CD4-positive, alpha-beta memory T cell (primary cell): ENCODE data around the gene STX18. TPM values are rescaled to one million over a fixed set of nuclear protein-coding genes. Genes with fewer than 3 reads are reported as not detected.
"Not testable (repeated sequence)": the region's sequence is repeated elsewhere in the genome, so short reads cannot be mapped to it uniquely, and the experiment has no call there.

ENCODE experiments used
- CTCF ChIA-PET: fragments of 350-600 bp; sonication (Branson Sonifier 250); formaldehyde crosslinking; loops from one replicate; lab custom pipeline; 2021; ENCODE audit warnings: inconsistent platforms; ENCODE audit not compliant: partially characterized antibody; lab: Charles Lee
- POLR2A ChIA-PET: fragments of 350-600 bp; sonication (Branson Sonifier 250); formaldehyde crosslinking; loops from one replicate; lab custom pipeline; 2021; ENCODE audit not compliant: partially characterized antibody; lab: Charles Lee
- DNase-seq, 5 donors: peaks; one replicate each; pipeline versions ENCODE4 v3.0.0 to v3.0.0-alpha.2; 2020 to 2022; ENCODE audit warnings: mixed read lengths in 1 of 5
- H3K27ac ChIP-seq: one replicate; pipeline ENCODE4 v1.7.0; 2013; ENCODE audit warnings: low read depth, low read length
- H3K27me3 ChIP-seq: 2 replicates; pipeline ENCODE4 v1.7.0; 2013; ENCODE audit warnings: mild to moderate bottlenecking, low read length, moderate library complexity; ENCODE audit not compliant: insufficient read depth
- H3K36me3 ChIP-seq: 2 replicates; pipeline ENCODE4 v1.7.0; 2013; ENCODE audit warnings: mild to moderate bottlenecking, low read length, moderate library complexity; ENCODE audit not compliant: insufficient read depth
- H3K4me1 ChIP-seq: 2 replicates; pipeline ENCODE4 v1.7.0; 2013; ENCODE audit warnings: mild to moderate bottlenecking, low read length, moderate library complexity; ENCODE audit not compliant: insufficient read depth
- H3K4me3 ChIP-seq, 2 donors: one replicate each; pipeline ENCODE4 v1.7.0; 2013; ENCODE audit warnings: low read length in 2 of 2, mild to moderate bottlenecking in 1 of 2
- H3K9me3 ChIP-seq, 2 donors: one replicate each; pipeline ENCODE4 v1.7.0; 2013; ENCODE audit warnings: low read length in 2 of 2, control low read depth in 1 of 2; ENCODE audit not compliant: control insufficient read depth in 1 of 2
- H3K27ac Mint-ChIP-seq, 7 donors: one replicate each; pipeline ENCODE4 v1.8.0; 2020 to 2021; ENCODE audit warnings: mixed read lengths in 7 of 7, mild to moderate bottlenecking in 6 of 7, inconsistent platforms in 3 of 7, moderate library complexity in 3 of 7
- H3K27me3 Mint-ChIP-seq, 2 donors: one replicate each; pipeline ENCODE4 v1.8.0; 2020 to 2021; ENCODE audit warnings: mixed read lengths in 2 of 2
- H3K36me3 Mint-ChIP-seq, 2 donors: one replicate each; pipeline ENCODE4 v1.8.0; 2020 to 2021; ENCODE audit warnings: mixed read lengths in 2 of 2, inconsistent platforms in 1 of 2, mild to moderate bottlenecking in 1 of 2
- H3K4me1 Mint-ChIP-seq, 4 donors: one replicate each; pipeline ENCODE4 v1.8.0; 2020 to 2021; ENCODE audit warnings: mixed read lengths in 4 of 4, mild to moderate bottlenecking in 1 of 4
- H3K4me3 Mint-ChIP-seq, 8 donors: one replicate each; pipeline ENCODE4 v1.8.0; 2020 to 2021; ENCODE audit warnings: mixed read lengths in 8 of 8, mild to moderate bottlenecking in 7 of 8, moderate library complexity in 6 of 8, inconsistent platforms in 3 of 8
- H3K9me3 Mint-ChIP-seq, 8 donors: one replicate each; pipeline ENCODE4 v1.8.0; 2020 to 2021; ENCODE audit warnings: mixed read lengths in 8 of 8, mild to moderate bottlenecking in 5 of 8, inconsistent platforms in 3 of 8, moderate library complexity in 1 of 8
- intact Hi-C: fragments of 100-400 bp; cut with micrococcal nuclease; formaldehyde crosslinking; loops from one replicate; pipeline ENCODE4 v1.15.1; 2023
- polyA plus RNA-seq, 2 donors: library from polyadenylated mRNA; unstranded; fragments of 300-500 nt; fragmentation: Illumina TruSeq; gene quantifications; one replicate each; pipeline ENCODE4 v1.2.3, GENCODE V29; 2021
- total RNA-seq, 2 experiments: library from RNA; stranded (reverse); gene quantifications; one replicate each; pipeline ENCODE4 v1.2.3, GENCODE V29; 2021

Gene STX18
- total and polyA plus RNA-seq, 4 experiments from 2014 or later: 25.6 to 34.5 (median 31.2) TPM

GRCh38 chr4:4465238-4465637 is 76.6 kb downstream of the STX18 start:
- DNase-seq, H3K27me3 ChIP-seq, H3K9me3 ChIP-seq, H3K4me3 ChIP-seq, H3K36me3 ChIP-seq, H3K27ac ChIP-seq, intact Hi-C loops, H3K27me3 Mint-ChIP-seq: not testable (repeated sequence)
- Mint-ChIP-seq H3K27ac (peak overlapping the region in 5 of 7 donors; percentile 51 to 80 (median 70)), H3K36me3 (peaks cover 43 to 53% of the 10 kb centered on the region in 2 donors), H3K4me3 (peak overlapping the region in 1 of 8 donors; percentile 79), H3K4me1 (peaks cover 34 to 50% (median 43%) of the 10 kb centered on the region in 4 donors), H3K9me3 (peaks cover 0 to 12% (median 4%) of the 10 kb centered on the region in 8 donors)
- ChIA-PET CTCF (interaction anchor here (0.9 to 2.3 kb wide), 6 partner anchors 14 to 206 kb away, joined by 3 to 6 read pairs (median 5); no protein-coding TSS in a partner anchor), POLR2A (interaction anchor here (1.2 to 4.3 kb wide), 2 partner anchors 74 to 217 kb away, joined by 3 to 17 read pairs; partner anchors contain the start of gene TMEM128)
- H3K4me1 ChIP-seq: peaks cover 42% of the 10 kb centered on the region

GRCh38 chr4:4462970-4463369 is 78.9 kb downstream of the STX18 start:
- Histone ChIP-seq H3K4me1 (peaks cover 48% of the 10 kb centered on the region), H3K27ac (peak overlapping the region; percentile 52), H3K36me3 (no peaks in the 10 kb centered on the region), H3K4me3 (no peak overlapping the region), H3K27me3 (no peaks in the 10 kb centered on the region), H3K9me3 (no peaks in the 10 kb centered on the region)
- DNase-seq: peak in 3 of 5 donors; percentile 5 to 11 (median 9)
- no peaks in the 10 kb centered on the region for H3K27me3 Mint-ChIP-seq
- peaks cover 0 to 12% (median 4%) of the 10 kb centered on the region in 8 donors for H3K9me3 Mint-ChIP-seq
- peak overlapping the region in 7 of 8 donors; percentile 43 to 91 (median 82) for H3K4me3 Mint-ChIP-seq
- peaks cover 34 to 65% (median 53%) of the 10 kb centered on the region in 4 donors for H3K4me1 Mint-ChIP-seq
- ChIA-PET POLR2A (interaction anchor here (0.9 to 4.3 kb wide), 13 partner anchors 9 to 215 kb away, joined by 3 to 22 read pairs (median 8); partner anchors contain the start of genes NSG1, STX18 and TMEM128), CTCF (interaction anchor here (1.3 to 3.5 kb wide), 7 partner anchors 16 to 112 kb away, joined by 3 to 21 read pairs (median 4); no protein-coding TSS in a partner anchor)
- peaks cover 46 to 50% of the 10 kb centered on the region in 2 donors for H3K36me3 Mint-ChIP-seq
- intact Hi-C loops: loop anchor here (1.0 to 5.0 kb wide), 3 partner anchors 32 to 77 kb away; no protein-coding TSS in a partner anchor
- H3K27ac Mint-ChIP-seq: peak overlapping the region; percentile 92 to 99 (median 95)

- H3K27me3 Mint-ChIP-seq: no peaks in the 10 kb centered on the region
- H3K4me3 ChIP-seq: no peak overlapping the region
- H3K36me3 ChIP-seq: peaks cover 5% of the 10 kb centered on the region
- no peaks in the 10 kb centered on the region for H3K27me3 ChIP-seq
- H3K4me1 ChIP-seq: peaks cover 48% of the 10 kb centered on the region
- H3K4me3 Mint-ChIP-seq: peak overlapping the region; percentile 73 to 91 (median 82)
- H3K36me3 Mint-ChIP-seq: peaks cover 46 to 47% of the 10 kb centered on the region in 2 donors
- ChIA-PET POLR2A (interaction anchor here (0.6 to 4.3 kb wide), 18 partner anchors 8 to 214 kb away, joined by 3 to 22 read pairs (median 6); partner anchors contain the start of genes NSG1, STX18 and TMEM128), CTCF (interaction anchor here (0.6 to 3.5 kb wide), 8 partner anchors 21 to 192 kb away, joined by 3 to 21 read pairs (median 4); no protein-coding TSS in a partner anchor)
- H3K9me3 ChIP-seq: no peaks in the 10 kb centered on the region
- H3K27ac Mint-ChIP-seq: peak overlapping the region; percentile 92 to 99 (median 95)
- peak; percentile 73 to 91 (median 87) for DNase-seq
- peaks cover 34 to 65% (median 51%) of the 10 kb centered on the region in 4 donors for H3K4me1 Mint-ChIP-seq
- peaks cover 0 to 12% (median 4%) of the 10 kb centered on the region in 8 donors for H3K9me3 Mint-ChIP-seq
- intact Hi-C loops: loop anchor here (1.0 to 5.0 kb wide), 3 partner anchors 31 to 76 kb away; no protein-coding TSS in a partner anchor
- H3K27ac ChIP-seq: peak overlapping the region; percentile 52
Measured at GRCh38 chr4:4461850-4462249, 80.0 kb downstream of the STX18 start.

- H3K9me3 ChIP-seq: no peaks in the 10 kb centered on the region
- H3K4me3 ChIP-seq: no peak overlapping the region
- Mint-ChIP-seq H3K27me3 (no peaks in the 10 kb centered on the region), H3K36me3 (peaks cover 39 to 47% of the 10 kb centered on the region in 2 donors), H3K4me1 (peaks cover 34 to 61% (median 50%) of the 10 kb centered on the region in 4 donors), H3K9me3 (peaks cover 0 to 11% (median 4%) of the 10 kb centered on the region in 8 donors), H3K4me3 (peak overlapping the region; percentile 73 to 91 (median 82)), H3K27ac (peak overlapping the region; percentile 92 to 99 (median 95))
- peak overlapping the region; percentile 52 for H3K27ac ChIP-seq
- peaks cover 10% of the 10 kb centered on the region for H3K36me3 ChIP-seq
- CTCF ChIA-PET: interaction anchor here (1.5 to 3.5 kb wide), 3 partner anchors 30 to 81 kb away, joined by 4 to 21 read pairs (median 4); partner anchors contain the start of gene STX18
- no peak for DNase-seq
- POLR2A ChIA-PET: interaction anchor here (1.2 to 4.3 kb wide), 7 partner anchors 20 to 213 kb away, joined by 3 to 22 read pairs (median 8); partner anchors contain the start of genes NSG1, STX18 and TMEM128
- intact Hi-C loops: loop anchor here (5.0 kb wide), 1 partner anchor 44 kb away; no protein-coding TSS in a partner anchor
- no peaks in the 10 kb centered on the region for H3K27me3 ChIP-seq
- peaks cover 48% of the 10 kb centered on the region for H3K4me1 ChIP-seq
Measured at GRCh38 chr4:4461178-4461577, 80.7 kb downstream of the STX18 start.

GRCh38 chr4:4460759-4461158 is 81.1 kb downstream of the STX18 start:
- peak in 1 of 5 donors; percentile 49 for DNase-seq
- intact Hi-C loops: loop anchor here (5.0 kb wide), 1 partner anchor 43 kb away; no protein-coding TSS in a partner anchor
- Histone ChIP-seq H3K36me3 (peaks cover 12% of the 10 kb centered on the region), H3K27ac (peak overlapping the region; percentile 52), H3K9me3 (no peaks in the 10 kb centered on the region), H3K4me1 (peaks cover 48% of the 10 kb centered on the region), H3K27me3 (no peaks in the 10 kb centered on the region), H3K4me3 (no peak overlapping the region)
- peak overlapping the region; percentile 63 to 99 (median 95) for H3K27ac Mint-ChIP-seq
- ChIA-PET POLR2A (interaction anchor here (1.6 to 4.3 kb wide), 5 partner anchors 20 to 213 kb away, joined by 5 to 22 read pairs (median 10); partner anchors contain the start of genes NSG1, STX18 and TMEM128), CTCF (interaction anchor here (1.0 to 3.5 kb wide), 3 partner anchors 29 to 81 kb away, joined by 3 to 21 read pairs (median 4); partner anchors contain the start of gene STX18)
- peaks cover 37 to 45% of the 10 kb centered on the region in 2 donors for H3K36me3 Mint-ChIP-seq
- peaks cover 34 to 58% (median 49%) of the 10 kb centered on the region in 4 donors for H3K4me1 Mint-ChIP-seq
- peak overlapping the region in 4 of 8 donors; percentile 22 to 91 (median 54) for H3K4me3 Mint-ChIP-seq
- H3K9me3 Mint-ChIP-seq: peaks cover 0 to 10% (median 4%) of the 10 kb centered on the region in 8 donors
- H3K27me3 Mint-ChIP-seq: no peaks in the 10 kb centered on the region

- H3K27ac Mint-ChIP-seq: peak overlapping the region in 5 of 7 donors; percentile 44 to 95 (median 63)
- peaks cover 0 to 1% (median 0%) of the 10 kb centered on the region in 8 donors for H3K9me3 Mint-ChIP-seq
- no peak overlapping the region for H3K27ac ChIP-seq
- CTCF ChIA-PET: interaction anchor here (1.5 kb wide), 1 partner anchor 28 kb away, joined by 7 read pairs; no protein-coding TSS in a partner anchor
- peaks cover 20% of the 10 kb centered on the region for H3K36me3 ChIP-seq
- DNase-seq: no peak
- intact Hi-C loops: no loop called here
- H3K4me3 Mint-ChIP-seq: no peak overlapping the region
- no peaks in the 10 kb centered on the region for H3K27me3 ChIP-seq
- H3K36me3 Mint-ChIP-seq: peaks cover 37 to 50% of the 10 kb centered on the region in 2 donors
- no peaks in the 10 kb centered on the region for H3K9me3 ChIP-seq
- H3K4me3 ChIP-seq: no peak overlapping the region
- peaks cover 23 to 49% (median 40%) of the 10 kb centered on the region in 4 donors for H3K4me1 Mint-ChIP-seq
- POLR2A ChIA-PET: interaction anchor here (0.6 kb wide), 1 partner anchor 120 kb away, joined by 3 read pairs; no protein-coding TSS in a partner anchor
- peaks cover 45% of the 10 kb centered on the region for H3K4me1 ChIP-seq
- H3K27me3 Mint-ChIP-seq: no peaks in the 10 kb centered on the region
Measured at GRCh38 chr4:4459181-4459580, 82.7 kb downstream of the STX18 start.
